GM12878 (cell line): ENCODE data around the gene LSM2. TPM values are rescaled to one million over a fixed set of nuclear protein-coding genes. Genes with fewer than 3 reads are reported as not detected.

Experiments
- ATAC-seq: fragments of 200-7000 bp; cut with Tn5 transposase; 3 replicates; pipeline ENCODE4 v1.9.1; 2020; ENCODE audit warnings: mild to moderate bottlenecking, moderate library complexity
- BruUV-seq: library from RNA; stranded (reverse); fragments of 400-500 nt; replicated peaks from 2 replicates; lab custom pipeline; 2021; lab: Mats Ljungman, UMichigan
- CTCF ChIA-PET: fragments of 300-600 bp; sonication (Branson Sonifier 250); formaldehyde crosslinking; extraction: SDS; loops from one replicate; lab custom pipeline; 2021; ENCODE audit warnings: inconsistent platforms; lab: Yijun Ruan, JAX
- POLR2A ChIA-PET: fragments of 350-600 bp; formaldehyde crosslinking; extraction: SDS; loops from one replicate; lab custom pipeline; 2021; ENCODE audit warnings: inconsistent platforms; lab: Charles Lee
- RAD21 ChIA-PET: fragments of 300-600 bp; sonication (Branson Sonifier 250); formaldehyde crosslinking; loops from one replicate; lab custom pipeline; 2023; ENCODE audit warnings: antibody characterized with exemption; ENCODE audit not compliant: unreplicated experiment; lab: Charles Lee
- SMC1A ChIA-PET: fragments of 300-600 bp; sonication (Branson Sonifier 250); formaldehyde crosslinking; loops from one replicate; lab custom pipeline; 2023; ENCODE audit not compliant: unreplicated experiment, uncharacterized antibody; lab: Charles Lee
- DNase-seq: peaks from one replicate; pipeline ENCODE4 v3.0.0-alpha.2; 2011; ENCODE audit warnings: low read depth, low spot score
- FAIRE-seq: peaks from 3 replicates; lab custom pipeline; 2011; peaks lifted over from hg19 to GRCh38; lab: Jason Lieb, UNC
- H2AFZ ChIP-seq: 2 replicates; pipeline ENCODE4 v1.6.0; 2011; ENCODE audit warnings: low read depth, low read length, control low read depth; ENCODE audit not compliant: control insufficient read depth
- H3K27ac ChIP-seq: 2 replicates; pipeline ENCODE4 v1.5.1; 2011; ENCODE audit warnings: control low read depth; ENCODE audit not compliant: control insufficient read depth, insufficient read depth
- H3K27me3 ChIP-seq, 2 experiments: replicated peaks in 1 of 2; 2 replicates each; pipeline versions ENCODE4 v1.6.0 to v1.6.1; 2011; ENCODE audit warnings: low read length in 1 of 2; ENCODE audit not compliant: control insufficient read depth in 2 of 2, insufficient read depth in 2 of 2
- H3K36me3 ChIP-seq, 2 experiments: 2 replicates each; pipeline ENCODE4 v1.5.1; 2011; ENCODE audit warnings: low read length in 1 of 2; ENCODE audit not compliant: control insufficient read depth in 2 of 2, insufficient read depth in 2 of 2
- H3K4me1 ChIP-seq: 2 replicates; pipeline ENCODE4 v1.6.1; 2011; ENCODE audit warnings: mild to moderate bottlenecking, low read length, moderate library complexity, mixed read lengths; ENCODE audit not compliant: control insufficient read depth, insufficient read depth
- H3K4me2 ChIP-seq: 2 replicates; pipeline ENCODE4 v1.6.0; 2011; ENCODE audit warnings: control low read depth; ENCODE audit not compliant: control insufficient read depth, insufficient read depth
- H3K4me3 ChIP-seq: fragments of 200-600 bp; sonication (generic); 2 replicates; pipeline ENCODE4 v1.5.1; 2016
- H3K79me2 ChIP-seq: 2 replicates; pipeline ENCODE4 v1.6.0; 2011; ENCODE audit warnings: low read length; ENCODE audit not compliant: control insufficient read depth, insufficient read depth
- H3K9ac ChIP-seq: 2 replicates; pipeline ENCODE4 v1.8.0; 2011; ENCODE audit warnings: low read length, control low read depth, mixed read lengths; ENCODE audit not compliant: control insufficient read depth, insufficient read depth
- H3K9me3 ChIP-seq: replicated peaks from 3 replicates; pipeline ENCODE4 v1.5.1; 2011; ENCODE audit warnings: mild to moderate bottlenecking, low read length; ENCODE audit not compliant: control insufficient read depth, insufficient read depth
- H4K20me1 ChIP-seq: 2 replicates; pipeline ENCODE4 v1.6.0; 2011; ENCODE audit not compliant: control insufficient read depth, insufficient read depth
- CUX1 ChIP-seq: IDR thresholded peaks from 2 replicates; pipeline ENCODE4 v1.6.1; 2012; ENCODE audit warnings: improper control_type of control experiment, low read depth, low read length; ENCODE audit not compliant: insufficient replicate concordance
- FOXM1 ChIP-seq: IDR thresholded peaks from 2 replicates; pipeline ENCODE4 v1.6.1; 2012; ENCODE audit warnings: low read depth, mild to moderate bottlenecking, inconsistent platforms, low read length, moderate library complexity
- NFYB ChIP-seq: IDR thresholded peaks from 2 replicates; pipeline ENCODE4 v1.6.1; 2011; ENCODE audit warnings: low read depth, mild to moderate bottlenecking, low read length, improper control_type of control experiment, moderate library complexity; ENCODE audit not compliant: insufficient read depth
- POLR2A ChIP-seq: IDR thresholded peaks from 2 replicates; pipeline ENCODE4 v1.6.1; 2011; ENCODE audit warnings: low read depth, mild to moderate bottlenecking, low read length
- RELA ChIP-seq: fragments of 450-650 bp; IDR thresholded peaks from 2 replicates; pipeline ENCODE4 v1.8.0; 2014; ENCODE audit warnings: borderline replicate concordance; ENCODE audit not compliant: partially characterized antibody
- ZNF622 ChIP-seq: fragments of 450-650 bp; IDR thresholded peaks from 2 replicates; pipeline ENCODE4 v1.6.1; 2017; ENCODE audit warnings: mild to moderate bottlenecking, inconsistent platforms
- WGBS: methylation state at CpG from one replicate; pipeline ENCODE4 v1.1.6; 2016; ENCODE audit warnings: low lambda C conversion rate; ENCODE audit not compliant: insufficient replicate concordance, insufficient coverage; ENCODE audit errors: missing lambda C conversion rate; 5-methylcytosine and 5-hydroxymethylcytosine counted together
- in situ Hi-C: fragments of 300-500 bp; cut with MboI; formaldehyde crosslinking; loops from 9 replicates; pipeline ENCODE4 v1.14.3; 2018; ENCODE audit warnings: mixed read lengths
- intact Hi-C: fragments of 100-400 bp; cut with micrococcal nuclease; formaldehyde crosslinking; loops from one replicate; pipeline ENCODE4 v1.14.2; 2022; ENCODE audit not compliant: unreplicated experiment
- polyA plus RNA-seq, 11 experiments: library from polyadenylated mRNA; depleted of rRNA in 4 of 11; unstranded in 6 of 11; stranded (reverse) in 5 of 11; fragments of >200 nt; fragmentation: Nextera tagmentation in 4 of 11; fragmentation: Illumina TruSeq in 1 of 11; extraction: Ambion mirVana in 4 of 11; extraction: Trizol in 1 of 11; gene quantifications; 1 replicate in 1 of 11; 2 replicates in 10 of 11; pipeline versions ENCODE4 v1.2.1 to v1.2.3, GENCODE V29; 2011 to 2016; ENCODE audit warnings: inconsistent platforms in 2 of 11, missing spikeins in 2 of 11, low read depth in 1 of 11
- total RNA-seq, 4 experiments: library from RNA; depleted of rRNA in 3 of 4; stranded (reverse); fragments of >200 nt in 3 of 4; fragmentation: Illumina TruSeq in 1 of 4; extraction: Trizol in 1 of 4; gene quantifications; 2 replicates each; pipeline versions ENCODE4 v1.2.1 to v1.2.3, GENCODE V29; 2013 to 2021

Gene LSM2
- total and polyA plus RNA-seq, 10 of the 15 experiments (the other 5 are each of a cell fraction or from before 2014, with no cell fraction given), result 99.1 to 276 (median 153) TPM

GRCh38 chr6:31780507-31781243, 26.1 kb downstream of the LSM2 start:
- Histone ChIP-seq H4K20me1 (no peaks in the 10 kb centered on the region), H3K4me2 (no peak overlapping the region), H2AFZ (no peak overlapping the region), H3K36me3 (peaks cover 6 to 51% of the 10 kb centered on the region in 2 experiments; a peak in 3 of 4 replicates), H3K9ac (no peak overlapping the region), H3K9me3 (no peaks in the 10 kb centered on the region), H3K27ac (no peak overlapping the region), H3K79me2 (no peaks in the 10 kb centered on the region), H3K4me3 (no peak overlapping the region), H3K4me1 (peaks cover 18% of the 10 kb centered on the region), H3K27me3 (no peaks in the 10 kb centered on the region)
- CTCF ChIA-PET, result interaction anchor here (1.0 to 4.1 kb wide), 2 partner anchors 10 to 15 kb away, joined by 3 to 12 read pairs; partner anchors contain the start of gene VARS1
- POLR2A ChIA-PET, result interaction anchor here (1.3 to 3.2 kb wide), 2 partner anchors 9 to 33 kb away, joined by 3 to 12 read pairs; partner anchors contain the start of genes HSPA1A and HSPA1L
- ATAC-seq, result no peak
- SMC1A ChIA-PET, result interaction anchor here (1.1 kb wide), 1 partner anchor 25 kb away, joined by 4 read pairs; no protein-coding TSS in a partner anchor
- RAD21 ChIA-PET, result interaction anchor here (0.6 to 1.3 kb wide), 2 partner anchors 82 to 874 kb away, joined by 3 read pairs; partner anchors contain the start of gene NEU1
- in situ Hi-C loops, result no loop called here
- no peak for FAIRE-seq
- DNase-seq, result no peak
- BruUV-seq, result no TSS peak
- intact Hi-C loops, result no loop called here
- TF ChIP-seq POLR2A (peak; percentile 26; the same call in 1 of the 2 replicates), CUX1 (no peak), NFYB (no peak), RELA (no peak), ZNF622 (no peak), FOXM1 (no peak)
- TF ChIP-seq, all 136 proteins: peak for 1
- 82% methylated on average over 20 of the region's 20 CpGs for WGBS
